ENCODE data around the gene TP73. TPM values are rescaled to one million over a fixed set of nuclear protein-coding genes. Genes with fewer than 3 reads are reported as not detected.

Gene TP73
- total and polyA plus RNA-seq, 2 donors from 2014 or later: 0.54 TPM; not detected in 1

DNA sequence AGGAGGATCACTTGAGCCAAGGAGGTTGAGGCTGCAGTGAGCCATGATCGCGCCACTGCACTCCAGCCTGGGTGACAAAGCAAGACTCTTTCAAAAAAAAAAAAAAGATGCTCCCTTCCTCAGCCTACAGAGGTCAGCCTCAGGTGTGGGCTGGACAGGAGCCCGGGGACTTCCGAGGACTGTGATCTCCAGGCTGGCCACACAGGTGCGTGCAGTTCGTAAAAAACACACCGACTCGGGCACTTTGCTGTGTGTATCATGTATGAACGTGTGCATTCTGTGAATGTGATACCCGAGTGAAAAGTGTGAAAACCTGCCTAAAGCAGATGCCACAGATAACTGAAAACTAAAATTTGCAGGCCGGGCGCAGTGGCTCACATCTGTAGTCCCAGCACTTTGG is 91.5 kb downstream of the TP73 start:
- FAIRE-seq: no peak
- no peak for DNase-seq
- H3K4me1 ChIP-seq (ENCODE audit: control insufficient read depth in 2 of 3, insufficient read depth in 2 of 3, low read depth in 1 of 3, low read length in 3 of 3): peaks cover 0 to 10% (median 0%) of the 10 kb centered on the region in 3 donors
- no peak overlapping the region for H3K9ac ChIP-seq (ENCODE audit: low read length in 3 of 3)
- H3K27ac ChIP-seq (ENCODE audit: low read depth in 2 of 2, low read length in 2 of 2): no peak overlapping the region
- no peak overlapping the region for H3K4me3 ChIP-seq (ENCODE audit: low read length in 3 of 3)
- no peaks in the 10 kb centered on the region for H3K27me3 ChIP-seq (ENCODE audit: control insufficient read depth, insufficient read depth, low read length)
- TF ChIP-seq, protein P1, sequence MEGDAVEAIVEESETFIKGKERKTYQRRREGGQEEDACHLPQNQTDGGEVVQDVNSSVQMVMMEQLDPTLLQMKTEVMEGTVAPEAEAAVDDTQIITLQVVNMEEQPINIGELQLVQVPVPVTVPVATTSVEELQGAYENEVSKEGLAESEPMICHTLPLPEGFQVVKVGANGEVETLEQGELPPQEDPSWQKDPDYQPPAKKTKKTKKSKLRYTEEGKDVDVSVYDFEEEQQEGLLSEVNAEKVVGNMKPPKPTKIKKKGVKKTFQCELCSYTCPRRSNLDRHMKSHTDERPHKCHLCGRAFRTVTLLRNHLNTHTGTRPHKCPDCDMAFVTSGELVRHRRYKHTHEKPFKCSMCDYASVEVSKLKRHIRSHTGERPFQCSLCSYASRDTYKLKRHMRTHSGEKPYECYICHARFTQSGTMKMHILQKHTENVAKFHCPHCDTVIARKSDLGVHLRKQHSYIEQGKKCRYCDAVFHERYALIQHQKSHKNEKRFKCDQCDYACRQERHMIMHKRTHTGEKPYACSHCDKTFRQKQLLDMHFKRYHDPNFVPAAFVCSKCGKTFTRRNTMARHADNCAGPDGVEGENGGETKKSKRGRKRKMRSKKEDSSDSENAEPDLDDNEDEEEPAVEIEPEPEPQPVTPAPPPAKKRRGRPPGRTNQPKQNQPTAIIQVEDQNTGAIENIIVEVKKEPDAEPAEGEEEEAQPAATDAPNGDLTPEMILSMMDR (IDR thresholded peaks at IDR 0.05; ENCODE audit: borderline replicate concordance, extremely low read depth, insufficient read depth): no peak
- no peaks in the 10 kb centered on the region for H3K9me3 ChIP-seq (ENCODE audit: control insufficient read depth in 2 of 3, insufficient read depth in 1 of 3, low read length in 3 of 3)
- intact Hi-C loops (cut with DNase I): no loop called here
- H3K36me3 ChIP-seq (ENCODE audit: control insufficient read depth in 2 of 3, insufficient read depth in 3 of 3, low read length in 3 of 3): peaks cover 4 to 13% (median 7%) of the 10 kb centered on the region in 3 donors

DNA sequence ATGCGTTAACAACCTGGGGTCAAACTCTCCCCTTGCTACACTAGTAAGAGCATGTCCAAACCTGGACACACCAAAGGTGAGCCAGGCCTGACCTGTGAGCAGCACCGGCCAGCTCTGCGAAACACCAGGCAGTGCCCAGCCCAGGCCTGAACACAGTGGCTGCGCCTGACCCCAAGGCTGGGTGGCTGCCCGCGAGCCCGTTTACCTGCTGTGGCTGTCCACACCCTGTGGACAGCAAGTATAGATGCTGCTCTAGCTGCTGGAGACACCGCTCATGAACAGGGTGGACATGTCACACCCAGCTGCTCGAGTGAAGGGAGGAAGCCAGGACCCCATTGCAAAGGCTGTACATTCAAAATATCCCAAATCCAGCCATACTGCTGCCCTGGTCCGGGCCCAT is 92.3 kb downstream of the TP73 start:
- Histone ChIP-seq H3K27me3 (ENCODE audit: control insufficient read depth, insufficient read depth, low read length) (no peaks in the 10 kb centered on the region), H3K4me1 (ENCODE audit: control insufficient read depth in 2 of 3, insufficient read depth in 2 of 3, low read depth in 1 of 3, low read length in 3 of 3) (peaks cover 0 to 10% (median 0%) of the 10 kb centered on the region in 3 donors), H3K27ac (ENCODE audit: low read depth in 2 of 2, low read length in 2 of 2) (no peak overlapping the region), H3K9ac (ENCODE audit: low read length in 3 of 3) (no peak overlapping the region), H3K36me3 (ENCODE audit: control insufficient read depth in 2 of 3, insufficient read depth in 3 of 3, low read length in 3 of 3) (peaks cover 4 to 7% (median 5%) of the 10 kb centered on the region in 3 donors), H3K9me3 (ENCODE audit: control insufficient read depth in 2 of 3, insufficient read depth in 1 of 3, low read length in 3 of 3) (no peaks in the 10 kb centered on the region), H3K4me3 (ENCODE audit: low read length in 3 of 3) (no peak overlapping the region)
- TF ChIP-seq, protein P1 (IDR thresholded peaks at IDR 0.05; ENCODE audit: borderline replicate concordance, extremely low read depth, insufficient read depth): no peak
- DNase-seq (peak in 2 of 5 donors; percentile 28 to 50), FAIRE-seq (no peak)
- intact Hi-C loops (cut with DNase I): no loop called here

DNA sequence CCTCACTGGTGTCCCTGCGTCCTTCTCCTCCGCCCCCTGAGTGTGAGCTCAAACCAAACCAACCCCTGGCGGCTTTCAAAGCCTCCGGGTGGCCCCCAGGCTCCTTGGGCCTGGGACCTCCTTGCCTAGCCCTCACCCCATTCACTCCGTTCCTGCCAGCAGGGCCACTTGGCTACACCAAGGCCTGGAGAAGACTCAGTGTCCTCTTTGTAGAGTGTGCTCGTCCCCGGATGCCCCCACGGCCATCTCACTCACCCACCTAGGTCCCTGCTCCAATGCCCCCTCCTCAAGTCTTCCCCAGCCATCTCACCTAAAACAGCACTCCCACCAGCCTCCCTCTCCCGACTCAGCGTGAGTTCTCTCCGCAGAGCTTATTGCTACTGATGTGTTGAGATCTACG is 92.8 kb downstream of the TP73 start:
- H3K9ac ChIP-seq (ENCODE audit: low read length in 3 of 3): no peak overlapping the region
- DNase-seq: peak in 1 of 5 donors; percentile 30
- TF ChIP-seq, protein P1 (IDR thresholded peaks at IDR 0.05; ENCODE audit: borderline replicate concordance, extremely low read depth, insufficient read depth): no peak
- no peaks in the 10 kb centered on the region for H3K27me3 ChIP-seq (ENCODE audit: control insufficient read depth, insufficient read depth, low read length)
- intact Hi-C loops (cut with DNase I): no loop called here
- no peaks in the 10 kb centered on the region for H3K9me3 ChIP-seq (ENCODE audit: control insufficient read depth in 2 of 3, insufficient read depth in 1 of 3, low read length in 3 of 3)
- H3K27ac ChIP-seq (ENCODE audit: low read depth in 2 of 2, low read length in 2 of 2): no peak overlapping the region
- H3K36me3 ChIP-seq (ENCODE audit: control insufficient read depth in 2 of 3, insufficient read depth in 3 of 3, low read length in 3 of 3): peaks cover under 1 to 7% (median 1%) of the 10 kb centered on the region in 3 donors
- FAIRE-seq: no peak
- H3K4me1 ChIP-seq (ENCODE audit: control insufficient read depth in 2 of 3, insufficient read depth in 2 of 3, low read depth in 1 of 3, low read length in 3 of 3): peaks cover 0 to 10% (median 0%) of the 10 kb centered on the region in 3 donors
- no peak overlapping the region for H3K4me3 ChIP-seq (ENCODE audit: low read length in 3 of 3)

Data from kidney (tissue), 14 donors.